ENCODE data around the gene CPSF7.
A peak's percentile ranks its signal among the peaks of the same experiment; 100 is the strongest.
"Not testable (repeated sequence)": the region's sequence is repeated elsewhere in the genome, so short reads cannot be mapped to it uniquely, and the experiment has no call there.

Gene CPSF7

DNA sequence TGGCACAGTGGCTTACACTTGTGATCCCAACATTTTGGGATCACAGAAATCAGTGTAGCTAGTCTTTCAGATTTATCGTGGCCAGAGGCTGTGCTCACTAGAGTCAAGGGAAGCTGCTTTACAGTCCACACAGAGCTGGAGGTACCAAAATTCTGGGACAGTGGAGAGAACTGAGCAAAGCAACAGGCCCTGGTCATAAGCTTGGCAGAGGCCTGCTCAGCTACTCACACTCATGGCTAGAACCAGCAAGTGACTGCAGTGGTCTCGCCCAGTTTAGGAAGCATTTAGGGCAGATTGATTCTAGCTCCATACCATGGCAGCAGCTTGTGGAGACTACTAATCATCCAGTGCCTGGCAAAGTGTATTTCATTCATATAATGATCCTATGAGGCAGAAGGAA is 28.6 kb downstream of the CPSF7 start:
- TF ChIP-seq, protein P1, sequence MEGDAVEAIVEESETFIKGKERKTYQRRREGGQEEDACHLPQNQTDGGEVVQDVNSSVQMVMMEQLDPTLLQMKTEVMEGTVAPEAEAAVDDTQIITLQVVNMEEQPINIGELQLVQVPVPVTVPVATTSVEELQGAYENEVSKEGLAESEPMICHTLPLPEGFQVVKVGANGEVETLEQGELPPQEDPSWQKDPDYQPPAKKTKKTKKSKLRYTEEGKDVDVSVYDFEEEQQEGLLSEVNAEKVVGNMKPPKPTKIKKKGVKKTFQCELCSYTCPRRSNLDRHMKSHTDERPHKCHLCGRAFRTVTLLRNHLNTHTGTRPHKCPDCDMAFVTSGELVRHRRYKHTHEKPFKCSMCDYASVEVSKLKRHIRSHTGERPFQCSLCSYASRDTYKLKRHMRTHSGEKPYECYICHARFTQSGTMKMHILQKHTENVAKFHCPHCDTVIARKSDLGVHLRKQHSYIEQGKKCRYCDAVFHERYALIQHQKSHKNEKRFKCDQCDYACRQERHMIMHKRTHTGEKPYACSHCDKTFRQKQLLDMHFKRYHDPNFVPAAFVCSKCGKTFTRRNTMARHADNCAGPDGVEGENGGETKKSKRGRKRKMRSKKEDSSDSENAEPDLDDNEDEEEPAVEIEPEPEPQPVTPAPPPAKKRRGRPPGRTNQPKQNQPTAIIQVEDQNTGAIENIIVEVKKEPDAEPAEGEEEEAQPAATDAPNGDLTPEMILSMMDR (IDR thresholded peaks at IDR 0.05; ENCODE audit: unreplicated experiment in 3 of 3), result no peak
- H3K4me1 Mint-ChIP-seq, result no peaks in the 10 kb centered on the region
- H3K36me3 Mint-ChIP-seq (ENCODE audit: low read depth), result peaks cover 73% of the 10 kb centered on the region
- no peaks in the 10 kb centered on the region for H3K27me3 Mint-ChIP-seq (ENCODE audit: low read depth)
- no peaks in the 10 kb centered on the region for H3K9me3 Mint-ChIP-seq
- no peak overlapping the region for H3K4me3 Mint-ChIP-seq
- H3K27ac Mint-ChIP-seq, result peak overlapping the region in 1 of 3 experiments; percentile 40

DNA sequence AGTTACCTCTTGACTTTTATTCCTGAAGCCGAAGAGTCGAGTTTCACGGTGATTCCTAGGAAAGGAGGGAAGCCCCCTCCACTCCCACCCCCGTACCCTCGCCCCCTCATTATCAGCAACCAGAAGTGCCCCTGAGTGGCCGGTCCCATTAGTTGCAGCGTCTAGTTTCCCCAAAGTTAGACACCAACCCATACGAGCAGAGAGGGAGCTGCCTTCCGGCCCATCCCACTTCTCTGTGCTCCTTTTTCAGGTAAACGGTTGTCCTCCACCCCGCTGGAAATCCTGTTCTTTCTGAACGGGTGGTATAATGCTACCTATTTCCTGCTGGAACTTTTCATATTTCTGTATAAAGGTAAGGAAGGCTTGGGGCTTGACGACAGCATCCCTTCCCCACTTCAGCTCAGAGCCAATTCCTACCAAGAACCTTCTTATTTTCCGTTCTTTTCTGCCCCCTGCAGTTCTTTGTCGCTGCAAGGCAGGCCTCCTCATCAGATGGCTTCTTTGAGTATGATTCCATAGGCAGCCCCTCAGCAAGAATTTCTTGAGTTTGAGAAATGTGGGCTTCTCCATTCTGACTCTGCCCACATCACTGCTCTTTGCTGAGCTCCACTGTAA is 36.7 kb downstream of the CPSF7 start:
- peaks cover 4% of the 10 kb centered on the region for H3K9me3 Mint-ChIP-seq
- peaks cover 38% of the 10 kb centered on the region for H3K36me3 Mint-ChIP-seq (ENCODE audit: low read depth)
- H3K27me3 Mint-ChIP-seq (ENCODE audit: low read depth), result no peaks in the 10 kb centered on the region
- peaks cover 21% of the 10 kb centered on the region for H3K4me1 Mint-ChIP-seq
- peak overlapping the region; percentile 93 to 96 (median 96) for H3K4me3 Mint-ChIP-seq
- TF ChIP-seq, protein P1 (IDR thresholded peaks at IDR 0.05; ENCODE audit: unreplicated experiment in 3 of 3), result peak in 2 of 3 experiments; percentile 8 to 30
- H3K27ac Mint-ChIP-seq, result peak overlapping the region; percentile 82 to 94 (median 92)

DNA sequence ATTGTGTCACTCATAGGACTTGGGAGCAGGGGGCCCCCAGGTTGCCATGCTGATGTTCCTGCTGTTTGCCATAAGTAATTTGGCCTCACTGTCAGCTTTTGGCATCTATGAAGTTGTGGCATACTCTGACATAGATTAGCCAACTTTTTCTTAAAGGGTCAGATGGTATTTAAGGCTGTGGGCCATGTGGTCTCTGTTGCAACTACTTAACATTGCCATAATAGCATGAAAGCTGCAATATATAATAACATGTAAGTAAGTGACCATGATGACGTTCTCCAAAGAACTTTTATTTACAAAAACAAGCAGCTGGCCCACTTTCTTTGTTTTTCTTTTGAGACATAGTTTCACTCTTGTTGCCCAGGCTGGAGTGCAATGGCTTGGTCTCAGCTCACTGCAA is 39.6 kb downstream of the CPSF7 start:
- Mint-ChIP-seq H3K27ac (no peak overlapping the region), H3K9me3 (peaks cover 4% of the 10 kb centered on the region), H3K4me3 (peak overlapping the region; percentile 13 to 64 (median 64)), H3K4me1 (peaks cover 21% of the 10 kb centered on the region), H3K27me3 (ENCODE audit: low read depth) (no peaks in the 10 kb centered on the region), H3K36me3 (ENCODE audit: low read depth) (peaks cover 15% of the 10 kb centered on the region)
- TF ChIP-seq, protein P1 (IDR thresholded peaks at IDR 0.05; ENCODE audit: unreplicated experiment in 3 of 3), result no peak

DNA sequence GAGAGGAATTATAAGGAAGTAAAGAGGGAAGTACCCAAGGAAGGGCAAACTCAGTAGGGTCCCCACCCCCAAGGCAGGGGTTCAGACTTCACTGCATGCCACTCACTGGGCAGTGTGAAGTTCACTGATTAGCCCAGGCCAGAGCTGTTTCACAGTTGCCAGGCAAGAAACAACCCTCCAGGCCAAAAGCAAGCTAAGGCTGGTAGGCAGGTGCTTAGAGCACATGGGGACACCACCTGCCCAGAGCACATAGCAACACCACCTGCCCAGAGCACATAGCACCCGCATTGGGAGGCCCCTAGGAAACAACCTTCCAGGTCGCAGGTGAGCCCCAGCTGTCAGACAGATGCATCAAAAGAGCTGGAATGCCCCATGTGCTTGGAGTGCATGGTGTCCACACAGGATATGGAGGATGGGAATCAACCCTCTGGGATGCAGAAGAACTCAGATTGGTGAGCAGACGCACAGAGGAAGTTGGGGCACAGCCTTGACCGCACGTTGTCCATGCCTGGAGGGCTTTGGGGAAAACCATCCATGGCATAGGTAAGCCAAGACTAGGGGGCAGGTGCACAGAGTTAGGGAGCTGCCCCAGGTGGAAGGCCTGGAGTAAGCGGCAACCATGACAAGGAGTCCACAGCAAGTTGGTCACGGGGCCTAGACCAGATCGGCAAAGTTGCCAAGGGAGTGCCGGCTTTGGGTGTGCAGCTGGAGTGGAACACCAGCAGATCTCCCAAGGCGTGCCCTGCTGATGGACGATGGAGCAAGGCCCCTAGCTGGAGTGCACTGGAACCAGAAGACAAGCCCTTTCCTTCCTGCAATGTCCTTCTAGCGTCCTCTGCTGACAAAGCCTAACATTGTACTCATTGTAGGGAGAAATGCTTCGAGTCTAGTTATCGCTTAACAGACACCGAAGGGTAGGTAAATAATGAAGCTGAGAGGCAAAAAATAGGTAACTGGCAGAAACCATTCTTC is 45.2 kb downstream of the CPSF7 start:
- no peaks in the 10 kb centered on the region for H3K9me3 Mint-ChIP-seq
- H3K4me1 Mint-ChIP-seq, result no peaks in the 10 kb centered on the region
- no peaks in the 10 kb centered on the region for H3K27me3 Mint-ChIP-seq (ENCODE audit: low read depth)
- H3K27ac Mint-ChIP-seq, result no peak overlapping the region
- peaks cover 5% of the 10 kb centered on the region for H3K36me3 Mint-ChIP-seq (ENCODE audit: low read depth)
- no peak overlapping the region for H3K4me3 Mint-ChIP-seq
- TF ChIP-seq, protein P1 (IDR thresholded peaks at IDR 0.05; ENCODE audit: unreplicated experiment in 3 of 3), result no peak

DNA sequence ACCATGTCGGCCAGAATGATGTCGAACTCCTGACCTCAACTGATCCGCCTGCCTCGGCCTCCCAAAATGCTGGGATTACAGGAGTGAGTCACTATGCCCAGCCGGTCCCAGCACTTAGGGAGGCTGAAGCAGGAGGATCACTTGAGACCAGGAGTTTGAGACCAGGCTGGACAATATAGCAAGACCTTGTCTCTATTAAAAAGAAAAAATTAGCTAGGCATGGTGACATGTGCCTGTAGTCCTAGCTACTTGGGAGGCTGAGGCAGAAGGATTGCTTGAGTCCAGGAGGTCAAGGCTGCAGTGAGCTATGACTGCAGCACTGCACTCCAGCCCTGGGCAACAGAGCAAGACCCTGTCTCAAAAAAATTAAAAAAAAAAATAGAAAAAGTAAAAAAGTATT is 45.9 kb downstream of the CPSF7 start:
- not testable (repeated sequence) for H3K4me3 Mint-ChIP-seq, H3K4me1 Mint-ChIP-seq

DNA sequence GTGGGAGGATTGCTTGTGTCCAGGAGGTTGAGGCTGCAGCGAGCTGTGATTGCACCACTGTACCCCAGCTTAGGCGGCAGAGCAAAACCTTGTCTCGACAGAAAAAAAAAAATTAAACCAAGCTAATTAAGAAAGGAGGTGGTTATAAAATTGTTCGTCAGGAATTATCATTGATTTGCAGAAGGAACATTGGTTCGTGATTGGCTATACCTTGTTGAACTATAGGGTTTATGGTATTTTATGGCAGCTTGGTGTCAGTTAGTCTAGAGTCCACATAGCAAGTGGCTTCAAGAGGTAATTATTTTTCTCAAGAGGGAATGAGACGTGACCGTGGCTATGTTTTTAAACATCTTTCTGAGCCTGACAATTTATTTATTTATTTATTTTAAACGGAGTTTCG is 48.9 kb downstream of the CPSF7 start:
- no peaks in the 10 kb centered on the region for H3K27me3 Mint-ChIP-seq (ENCODE audit: low read depth)
- peaks cover 5% of the 10 kb centered on the region for H3K4me1 Mint-ChIP-seq
- H3K36me3 Mint-ChIP-seq (ENCODE audit: low read depth), result peaks cover 21% of the 10 kb centered on the region
- no peak overlapping the region for H3K4me3 Mint-ChIP-seq
- H3K27ac Mint-ChIP-seq, result no peak overlapping the region
- TF ChIP-seq, protein P1 (IDR thresholded peaks at IDR 0.05; ENCODE audit: unreplicated experiment in 3 of 3), result no peak
- no peaks in the 10 kb centered on the region for H3K9me3 Mint-ChIP-seq

More for the DNA sequence above, 45.9 kb downstream of the CPSF7 start:
- H3K36me3 Mint-ChIP-seq (ENCODE audit: low read depth); H3K27me3 Mint-ChIP-seq (ENCODE audit: low read depth); H3K9me3 Mint-ChIP-seq; H3K27ac Mint-ChIP-seq: not testable (repeated sequence)
